Body of pancreas (tissue), 4 donors: ENCODE measurements around the gene TRNT1.

Source experiments
- CTCF ChIP-seq, 7 experiments: fragments of 450-650 bp in 4 of 7; fragments of 200-600 bp in 3 of 7; sonication (generic) in 3 of 7; IDR thresholded peaks; one replicate each; pipeline ENCODE4 v1.5.1; 2016 to 2019; ENCODE audit warnings: antibody characterized with exemption in 7 of 7
- POLR2A ChIP-seq, 3 donors: fragments of 450-650 bp; IDR thresholded peaks; one replicate each; pipeline ENCODE4 v1.6.1; 2016; ENCODE audit warnings: antibody characterized with exemption in 3 of 3, mild to moderate bottlenecking in 2 of 3

GRCh38 chr3:3102751-3103150, 24.0 kb upstream of the TRNT1 start:
- TF ChIP-seq CTCF (IDR thresholded peaks at IDR 0.05) (no peak), POLR2A (IDR thresholded peaks at IDR 0.05) (no peak)
